Smooth muscle cell (in vitro differentiated cells): ENCODE measurements around the gene ST6GAL1. TPM values are rescaled to one million over a fixed set of nuclear protein-coding genes. Genes with fewer than 3 reads are reported as not detected.
"Not testable (repeated sequence)": the region's sequence is repeated elsewhere in the genome, so short reads cannot be mapped to it uniquely, and the experiment has no call there.

Experiments
- DNase-seq: peaks from one replicate; lab custom pipeline; 2025; ENCODE audit not compliant: unreplicated experiment; lab: John Stamatoyannopoulos, UW
- H2AFZ ChIP-seq: fragments of 200-600 bp; sonication (generic); 2 replicates; pipeline ENCODE4 v1.6.0; 2016; ENCODE audit warnings: antibody characterized with exemption, low read depth, mild to moderate bottlenecking
- H3F3A ChIP-seq: fragments of 200-600 bp; sonication (generic); 2 replicates; pipeline ENCODE4 v1.6.0; 2017; ENCODE audit warnings: antibody characterized with exemption, low read depth
- H3K27ac ChIP-seq: fragments of 200-600 bp; sonication (generic); 2 replicates; pipeline ENCODE4 v1.5.1; 2016; ENCODE audit warnings: low read depth, mild to moderate bottlenecking
- H3K27me3 ChIP-seq: fragments of 200-600 bp; sonication (generic); 2 replicates; pipeline ENCODE4 v1.6.1; 2016; ENCODE audit warnings: low read depth, mild to moderate bottlenecking
- H3K36me3 ChIP-seq: fragments of 200-600 bp; sonication (generic); 2 replicates; pipeline ENCODE4 v1.5.1; 2016; ENCODE audit warnings: low read depth
- H3K4me1 ChIP-seq: fragments of 200-600 bp; sonication (generic); 2 replicates; pipeline ENCODE4 v1.5.1; 2016; ENCODE audit warnings: low read depth
- H3K4me2 ChIP-seq: fragments of 200-600 bp; sonication (generic); 2 replicates; pipeline ENCODE4 v1.6.0; 2016; ENCODE audit warnings: mild to moderate bottlenecking
- H3K4me3 ChIP-seq: fragments of 200-600 bp; sonication (generic); 2 replicates; pipeline ENCODE4 v1.5.1; 2016; ENCODE audit warnings: mild to moderate bottlenecking
- H3K79me2 ChIP-seq: fragments of 200-600 bp; sonication (generic); 2 replicates; pipeline ENCODE4 v1.6.0; 2016; ENCODE audit warnings: low read depth, mild to moderate bottlenecking
- H3K9ac ChIP-seq: fragments of 200-600 bp; sonication (generic); 2 replicates; pipeline ENCODE4 v1.6.0; 2016; ENCODE audit warnings: low read depth
- H3K9me3 ChIP-seq: fragments of 200-600 bp; sonication (generic); replicated peaks from 2 replicates; pipeline ENCODE4 v1.5.1; 2016; ENCODE audit warnings: low read depth
- H4K20me1 ChIP-seq: fragments of 200-600 bp; sonication (generic); 2 replicates; pipeline ENCODE4 v1.6.0; 2016; ENCODE audit warnings: low read depth
- WGBS: methylation state at CpG from one replicate; pipeline ENCODE4 v1.1.7; 2016; ENCODE audit warnings: low lambda C conversion rate; 5-methylcytosine and 5-hydroxymethylcytosine counted together
- polyA plus RNA-seq: library from polyadenylated mRNA; unstranded; fragments of >200 nt; fragmentation: Nextera tagmentation; extraction: Ambion mirVana; gene quantifications from 2 replicates; pipeline ENCODE4 v1.2.1, GENCODE V29; 2016
- total RNA-seq: library from RNA; depleted of rRNA; stranded (reverse); fragments of >200 nt; gene quantifications from 2 replicates; pipeline ENCODE4 v1.2.3, GENCODE V29; 2014
- TF ChIP-seq, protein P1 (sequence below): fragments of 200-600 bp; sonication (generic); IDR thresholded peaks from 2 replicates; pipeline ENCODE4 v1.5.1; 2017; ENCODE audit warnings: borderline replicate concordance, mild to moderate bottlenecking, antibody characterized with exemption; ENCODE audit not compliant: insufficient read depth, poor library complexity, severe bottlenecking

ST6GAL1 gene
- total and polyA plus RNA-seq, 2 experiments from 2014 or later: 3.5 to 8.9 TPM

DNA sequence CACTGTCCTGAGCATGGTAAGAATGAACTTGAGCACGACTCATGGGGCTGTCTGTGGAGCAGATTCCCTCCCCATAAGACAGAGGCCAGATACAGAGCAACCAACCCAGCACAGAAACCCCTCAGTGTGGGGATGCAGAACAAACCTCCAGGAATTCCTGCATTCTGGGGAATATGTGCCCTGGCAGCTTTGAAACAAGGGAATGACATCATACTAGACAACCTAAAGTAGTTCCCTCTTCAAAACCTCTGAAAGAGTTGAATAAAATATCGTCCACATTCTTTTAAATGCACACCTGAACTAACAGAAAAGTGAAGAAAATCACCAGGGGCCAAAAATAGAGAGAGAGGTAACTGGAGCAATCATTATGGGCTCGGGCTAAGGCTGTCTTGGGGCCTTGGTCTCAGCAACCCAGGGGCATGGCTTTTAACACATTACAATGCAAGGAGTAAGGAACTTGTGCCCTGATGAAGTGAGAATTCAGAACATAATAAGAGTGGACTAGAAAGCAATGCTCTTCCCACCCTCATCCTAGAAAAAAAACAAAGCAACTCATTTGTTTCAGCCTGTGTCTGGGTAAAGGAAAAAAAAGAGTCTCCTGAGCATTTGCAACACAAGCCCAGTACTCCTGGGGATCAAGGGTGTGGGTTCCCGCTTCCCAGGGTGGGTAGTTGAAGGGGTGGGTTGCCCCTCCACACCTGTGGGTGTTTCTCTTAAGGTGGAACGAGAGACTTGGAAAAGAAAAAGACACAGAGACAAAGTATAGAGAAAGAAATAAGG lies 43.9 kb upstream of the ST6GAL1 start:
- WGBS: 78% methylated on average over 5 of the region's 5 CpGs
- no peak overlapping the region for H3K27ac ChIP-seq
- TF ChIP-seq, protein P1, sequence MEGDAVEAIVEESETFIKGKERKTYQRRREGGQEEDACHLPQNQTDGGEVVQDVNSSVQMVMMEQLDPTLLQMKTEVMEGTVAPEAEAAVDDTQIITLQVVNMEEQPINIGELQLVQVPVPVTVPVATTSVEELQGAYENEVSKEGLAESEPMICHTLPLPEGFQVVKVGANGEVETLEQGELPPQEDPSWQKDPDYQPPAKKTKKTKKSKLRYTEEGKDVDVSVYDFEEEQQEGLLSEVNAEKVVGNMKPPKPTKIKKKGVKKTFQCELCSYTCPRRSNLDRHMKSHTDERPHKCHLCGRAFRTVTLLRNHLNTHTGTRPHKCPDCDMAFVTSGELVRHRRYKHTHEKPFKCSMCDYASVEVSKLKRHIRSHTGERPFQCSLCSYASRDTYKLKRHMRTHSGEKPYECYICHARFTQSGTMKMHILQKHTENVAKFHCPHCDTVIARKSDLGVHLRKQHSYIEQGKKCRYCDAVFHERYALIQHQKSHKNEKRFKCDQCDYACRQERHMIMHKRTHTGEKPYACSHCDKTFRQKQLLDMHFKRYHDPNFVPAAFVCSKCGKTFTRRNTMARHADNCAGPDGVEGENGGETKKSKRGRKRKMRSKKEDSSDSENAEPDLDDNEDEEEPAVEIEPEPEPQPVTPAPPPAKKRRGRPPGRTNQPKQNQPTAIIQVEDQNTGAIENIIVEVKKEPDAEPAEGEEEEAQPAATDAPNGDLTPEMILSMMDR: no peak

DNA sequence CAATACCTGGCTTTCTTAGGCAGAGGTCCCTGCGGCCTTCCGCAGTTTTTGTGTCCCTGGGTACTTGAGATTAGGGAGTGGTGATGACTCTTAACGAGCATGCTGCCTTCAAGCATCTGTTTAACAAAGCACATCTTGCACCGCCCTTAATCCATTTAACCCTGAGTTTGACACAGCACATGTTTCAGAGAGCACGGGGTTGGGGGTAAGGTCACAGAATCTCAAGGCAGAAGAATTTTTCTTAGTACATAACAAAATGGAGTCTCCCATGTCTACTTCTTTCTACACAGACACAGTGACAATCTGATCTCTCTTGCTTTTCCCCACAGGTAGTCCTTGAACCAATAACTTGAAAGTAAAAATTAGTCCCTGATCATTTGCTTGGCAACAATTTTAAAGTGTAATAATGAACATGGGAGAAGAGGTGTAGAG lies 42.8 kb upstream of the ST6GAL1 start:
- 38% methylated on average over 5 of the region's 5 CpGs for WGBS
- H3K4me2 ChIP-seq: not testable (repeated sequence)

More for the DNA sequence above, 43.9 kb upstream of the ST6GAL1 start:
- H3K9me3 ChIP-seq: no peaks in the 10 kb centered on the region
- H4K20me1 ChIP-seq: no peaks in the 10 kb centered on the region
- no peaks in the 10 kb centered on the region for H3F3A ChIP-seq
- no peak overlapping the region for H3K9ac ChIP-seq
- no peak overlapping the region for H3K4me2 ChIP-seq
- no peak for DNase-seq
- no peak overlapping the region for H3K4me3 ChIP-seq
- H2AFZ ChIP-seq: no peak overlapping the region
- no peaks in the 10 kb centered on the region for H3K79me2 ChIP-seq
- H3K4me1 ChIP-seq: peaks cover 9% of the 10 kb centered on the region
- peaks cover 3% of the 10 kb centered on the region for H3K27me3 ChIP-seq
- H3K36me3 ChIP-seq: no peaks in the 10 kb centered on the region

DNA sequence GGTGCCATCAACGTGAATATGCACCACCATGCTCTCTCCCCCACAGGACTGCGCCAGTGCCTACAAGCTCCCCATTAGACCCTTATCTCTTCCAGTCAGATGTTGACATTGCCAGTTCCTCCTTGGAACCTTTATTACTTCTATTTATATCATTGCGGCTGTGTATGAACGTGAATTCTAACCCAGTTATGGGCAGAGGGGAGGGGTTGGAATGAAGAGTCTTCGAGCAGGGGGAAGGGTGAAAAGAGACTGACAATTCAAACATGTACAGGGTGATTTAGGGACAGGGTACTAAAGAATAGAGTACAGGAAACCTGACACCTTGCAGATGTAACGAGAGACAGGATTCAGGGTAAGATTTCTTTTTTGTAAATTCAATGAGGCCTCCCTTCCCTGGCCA lies 41.8 kb upstream of the ST6GAL1 start:
- TF ChIP-seq, protein P1: no peak
- Histone ChIP-seq H3K36me3 (no peaks in the 10 kb centered on the region), H3F3A (no peaks in the 10 kb centered on the region), H3K4me3 (no peak overlapping the region), H2AFZ (no peak overlapping the region), H3K4me2 (no peak overlapping the region), H3K4me1 (peaks cover 9% of the 10 kb centered on the region), H3K9ac (no peak overlapping the region), H3K9me3 (no peaks in the 10 kb centered on the region), H4K20me1 (no peaks in the 10 kb centered on the region), H3K27ac (no peak overlapping the region), H3K27me3 (peaks cover 3% of the 10 kb centered on the region), H3K79me2 (no peaks in the 10 kb centered on the region)
- WGBS: 76% methylated on average over 6 of the region's 6 CpGs
- DNase-seq: no peak

More for the DNA sequence above, 42.8 kb upstream of the ST6GAL1 start:
- not testable (repeated sequence) for H4K20me1 ChIP-seq, H3K27ac ChIP-seq, H3K36me3 ChIP-seq, DNase-seq, H3K4me1 ChIP-seq, H3K79me2 ChIP-seq, H3K27me3 ChIP-seq, H2AFZ ChIP-seq, H3K4me3 ChIP-seq, H3F3A ChIP-seq, H3K9me3 ChIP-seq, H3K9ac ChIP-seq

DNA sequence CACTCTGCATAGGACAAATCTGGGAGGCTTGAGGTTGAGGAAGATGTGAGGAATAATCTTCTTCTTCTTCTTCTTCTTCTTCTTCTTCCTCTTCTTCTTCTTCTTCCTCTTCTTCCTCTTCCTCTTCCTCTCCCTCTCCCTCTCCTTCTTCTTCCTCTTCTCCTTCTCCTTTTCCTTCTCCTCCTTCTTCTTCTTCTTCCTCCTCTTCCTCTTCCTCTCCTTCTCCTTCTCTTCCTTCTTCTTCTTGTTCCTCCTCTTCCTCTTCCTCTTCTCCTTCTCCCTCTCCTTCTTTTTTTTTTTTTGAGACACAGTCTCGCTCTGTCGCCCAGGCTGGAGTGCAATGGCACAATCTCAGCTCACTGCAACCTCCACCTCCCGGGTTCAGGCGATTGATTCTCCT lies 40.6 kb upstream of the ST6GAL1 start:
- not testable (repeated sequence) for H2AFZ ChIP-seq, H3K4me2 ChIP-seq, H3K27ac ChIP-seq, DNase-seq, H3K4me1 ChIP-seq, H3K9me3 ChIP-seq, H3K27me3 ChIP-seq, H3F3A ChIP-seq, H3K36me3 ChIP-seq, H3K79me2 ChIP-seq, H3K9ac ChIP-seq, H3K4me3 ChIP-seq, H4K20me1 ChIP-seq
- 98% methylated on average over 4 of the region's 4 CpGs for WGBS

DNA sequence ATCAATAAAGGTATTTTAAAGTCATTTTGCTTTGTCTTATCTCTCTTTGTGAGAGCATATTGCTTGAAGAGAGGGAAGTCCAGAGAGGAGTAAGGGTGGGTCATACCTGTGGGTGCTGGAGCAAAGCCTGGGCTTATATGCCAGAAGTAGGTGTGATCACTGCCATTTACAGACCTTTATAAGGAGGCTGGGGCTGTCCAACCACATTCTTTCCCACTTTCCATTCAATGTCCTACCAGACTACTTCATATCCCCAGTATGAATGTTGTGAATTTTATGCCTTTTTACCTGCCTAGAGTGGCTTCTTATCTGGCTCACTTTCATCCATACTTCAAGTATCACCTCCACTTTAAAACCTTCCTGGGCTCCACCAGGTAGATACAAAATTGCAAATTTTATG lies 39.4 kb upstream of the ST6GAL1 start:
- H3K4me2 ChIP-seq: no peak overlapping the region
- H4K20me1 ChIP-seq: no peaks in the 10 kb centered on the region
- no peaks in the 10 kb centered on the region for H3K79me2 ChIP-seq
- no peaks in the 10 kb centered on the region for H3K36me3 ChIP-seq
- TF ChIP-seq, protein P1: no peak
- no peak overlapping the region for H2AFZ ChIP-seq
- DNase-seq: no peak
- H3K9me3 ChIP-seq: no peaks in the 10 kb centered on the region
- no peaks in the 10 kb centered on the region for H3F3A ChIP-seq
- H3K27me3 ChIP-seq: peaks cover 3% of the 10 kb centered on the region
- H3K4me3 ChIP-seq: no peak overlapping the region
- no peak overlapping the region for H3K9ac ChIP-seq
- peaks cover 9% of the 10 kb centered on the region for H3K4me1 ChIP-seq
- no peak overlapping the region for H3K27ac ChIP-seq

DNA sequence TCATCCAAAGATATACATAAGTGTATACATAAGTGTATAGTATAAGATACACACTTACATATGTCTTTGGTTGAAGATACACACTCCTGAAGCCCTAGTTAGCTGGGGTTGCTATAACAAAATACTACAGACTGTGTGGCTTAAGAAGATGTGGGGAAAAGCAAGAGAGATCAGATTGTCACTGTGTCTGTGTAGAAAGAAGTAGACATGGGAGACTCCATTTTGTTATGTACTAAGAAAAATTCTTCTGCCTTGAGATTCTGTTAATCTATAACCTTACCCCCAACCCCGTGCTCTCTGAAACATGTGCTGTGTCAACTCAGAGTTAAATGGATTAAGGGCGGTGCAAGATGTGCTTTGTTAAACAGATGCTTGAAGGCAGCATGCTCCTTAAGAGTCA lies 37.3 kb upstream of the ST6GAL1 start:
- not testable (repeated sequence) for H3K4me2 ChIP-seq, H3K27ac ChIP-seq, H3K4me3 ChIP-seq, H3F3A ChIP-seq, H3K9me3 ChIP-seq, H2AFZ ChIP-seq, H3K79me2 ChIP-seq, H3K9ac ChIP-seq, H4K20me1 ChIP-seq, H3K36me3 ChIP-seq, DNase-seq, H3K4me1 ChIP-seq, H3K27me3 ChIP-seq
- WGBS: no CpG with 5 or more reads among the region's 2 CpGs
